Measurements from ENCODE around the gene NOS1. TPM values are rescaled to one million over a fixed set of nuclear protein-coding genes. Genes with fewer than 3 reads are reported as not detected.
"Not testable (repeated sequence)": the region's sequence is repeated elsewhere in the genome, so short reads cannot be mapped to it uniquely, and the experiment has no call there.

The NOS1 gene
- polyA plus RNA-seq, 1 donor: 0.81 TPM

GRCh38 chr12:117262749-117263148, 98.7 kb downstream of the NOS1 start:
- DNase-seq: no peak

- DNase-seq: no peak
Measured at GRCh38 chr12:117261247-117261646, 100.2 kb downstream of the NOS1 start.

- DNase-seq: no peak
Measured at GRCh38 chr12:117255386-117255785, 106.0 kb downstream of the NOS1 start.

GRCh38 chr12:117243488-117243887, 117.9 kb downstream of the NOS1 start:
- no peak for DNase-seq

- no peak for DNase-seq
Measured at GRCh38 chr12:117241697-117242096, 119.7 kb downstream of the NOS1 start.

GRCh38 chr12:117240081-117240755, 121.2 kb downstream of the NOS1 start:
- DNase-seq: no peak

- peak; percentile 77 for DNase-seq
Measured at GRCh38 chr12:117236456-117237001, 124.9 kb downstream of the NOS1 start.

GRCh38 chr12:117235261-117235660, 126.2 kb downstream of the NOS1 start:
- DNase-seq: no peak

- no peak for DNase-seq
Measured at GRCh38 chr12:117234441-117234840, 127.0 kb downstream of the NOS1 start.

GRCh38 chr12:117231750-117232149, 129.7 kb downstream of the NOS1 start:
- DNase-seq: no peak

- no peak for DNase-seq
Measured at GRCh38 chr12:117228239-117228638, 133.2 kb downstream of the NOS1 start.

GRCh38 chr12:117227000-117227653, 134.3 kb downstream of the NOS1 start:
- DNase-seq: no peak

GRCh38 chr12:117226505-117226904, 134.9 kb downstream of the NOS1 start:
- no peak for DNase-seq

GRCh38 chr12:117225179-117225578, 136.2 kb downstream of the NOS1 start:
- no peak for DNase-seq

GRCh38 chr12:117220947-117221346, 140.5 kb downstream of the NOS1 start:
- DNase-seq: not testable (repeated sequence)

- no peak for DNase-seq
Measured at GRCh38 chr12:117218149-117218548, 143.3 kb downstream of the NOS1 start.

GRCh38 chr12:117216686-117217085, 144.7 kb downstream of the NOS1 start:
- no peak for DNase-seq

GRCh38 chr12:117214797-117215196, 146.6 kb downstream of the NOS1 start:
- DNase-seq: no peak

GRCh38 chr12:117213295-117213808, 148.1 kb downstream of the NOS1 start:
- DNase-seq: no peak

GRCh38 chr12:117212563-117213190, 148.7 kb downstream of the NOS1 start:
- peak; percentile 82 for DNase-seq

GRCh38 chr12:117210266-117210918, 151.0 kb downstream of the NOS1 start:
- DNase-seq: no peak

GRCh38 chr12:117209626-117210025, 151.8 kb downstream of the NOS1 start:
- DNase-seq: no peak

Data from left kidney (tissue), 2 donors.